Cardiac muscle cell (in vitro differentiated cells and primary cell): Measurements from ENCODE around the gene BEAN1. TPM values are rescaled to one million over a fixed set of nuclear protein-coding genes. Genes with fewer than 3 reads are reported as not detected.

Source experiments
- DNase-seq, 2 donors: peaks; one replicate each; pipeline versions ENCODE4 v3.0.0 to v3.0.0-alpha.2; 2010 to 2017; ENCODE audit warnings: low read depth in 1 of 2, low spot score in 1 of 2
- H3K27ac ChIP-seq: fragments of 200-600 bp; sonication (generic); 2 replicates; pipeline ENCODE4 v1.5.1; 2016
- H3K27me3 ChIP-seq: fragments of 200-600 bp; sonication (generic); 2 replicates; pipeline ENCODE4 v1.6.0; 2016; ENCODE audit warnings: control low read depth
- H3K36me3 ChIP-seq: fragments of 200-600 bp; sonication (generic); 2 replicates; pipeline ENCODE4 v1.5.1; 2016; ENCODE audit warnings: control low read depth
- H3K4me1 ChIP-seq: fragments of 200-600 bp; sonication (generic); 2 replicates; pipeline ENCODE4 v1.8.1; 2017; ENCODE audit warnings: low read depth, mild to moderate bottlenecking, mixed run types
- H3K4me3 ChIP-seq: fragments of 200-600 bp; sonication (generic); 2 replicates; pipeline ENCODE4 v1.5.1; 2016; ENCODE audit warnings: mild to moderate bottlenecking
- H3K9me3 ChIP-seq: fragments of 200-600 bp; sonication (generic); 2 replicates; pipeline ENCODE4 v1.5.1; 2017; ENCODE audit warnings: low read depth, mild to moderate bottlenecking, control low read depth
- polyA plus RNA-seq: library from polyadenylated mRNA; unstranded; fragments of >200 nt; fragmentation: Nextera tagmentation; extraction: Ambion mirVana; gene quantifications from 2 replicates; pipeline ENCODE4 v1.2.1, GENCODE V29; 2016
- total RNA-seq: library from RNA; depleted of rRNA; stranded (reverse); fragments of >200 nt; gene quantifications from 2 replicates; pipeline ENCODE4 v1.2.3, GENCODE V29; 2016
- TF ChIP-seq, protein P1 (sequence below): IDR thresholded peaks from 2 replicates; pipeline ENCODE4 v1.5.1; 2012; ENCODE audit warnings: low read depth, mild to moderate bottlenecking, low read length

Gene BEAN1
- total and polyA plus RNA-seq, 2 experiments from 2014 or later: 1.2 to 2.9 TPM

DNA sequence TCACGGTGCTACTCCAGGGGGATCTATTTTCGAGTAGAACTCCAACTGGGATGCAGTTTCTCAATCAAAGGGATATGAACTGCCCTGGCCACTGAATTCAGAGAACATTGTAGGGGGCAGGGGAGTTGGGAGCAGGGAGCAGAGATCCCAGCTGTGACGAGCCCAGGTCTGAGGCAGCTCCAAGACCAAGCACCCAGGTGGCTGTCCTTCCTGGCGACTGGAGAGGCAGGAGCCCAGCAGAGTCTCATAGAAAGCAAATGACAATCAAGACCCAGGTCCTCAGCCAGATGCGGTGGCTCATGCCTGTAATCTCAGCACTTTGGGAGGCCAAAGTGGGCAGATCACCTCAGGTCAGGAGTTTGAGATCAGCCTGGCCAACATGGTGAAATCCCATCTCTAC lies 62.7 kb downstream of the BEAN1 start:
- H3K9me3 ChIP-seq: no peaks in the 10 kb centered on the region
- no peaks in the 10 kb centered on the region for H3K36me3 ChIP-seq
- TF ChIP-seq, protein P1, sequence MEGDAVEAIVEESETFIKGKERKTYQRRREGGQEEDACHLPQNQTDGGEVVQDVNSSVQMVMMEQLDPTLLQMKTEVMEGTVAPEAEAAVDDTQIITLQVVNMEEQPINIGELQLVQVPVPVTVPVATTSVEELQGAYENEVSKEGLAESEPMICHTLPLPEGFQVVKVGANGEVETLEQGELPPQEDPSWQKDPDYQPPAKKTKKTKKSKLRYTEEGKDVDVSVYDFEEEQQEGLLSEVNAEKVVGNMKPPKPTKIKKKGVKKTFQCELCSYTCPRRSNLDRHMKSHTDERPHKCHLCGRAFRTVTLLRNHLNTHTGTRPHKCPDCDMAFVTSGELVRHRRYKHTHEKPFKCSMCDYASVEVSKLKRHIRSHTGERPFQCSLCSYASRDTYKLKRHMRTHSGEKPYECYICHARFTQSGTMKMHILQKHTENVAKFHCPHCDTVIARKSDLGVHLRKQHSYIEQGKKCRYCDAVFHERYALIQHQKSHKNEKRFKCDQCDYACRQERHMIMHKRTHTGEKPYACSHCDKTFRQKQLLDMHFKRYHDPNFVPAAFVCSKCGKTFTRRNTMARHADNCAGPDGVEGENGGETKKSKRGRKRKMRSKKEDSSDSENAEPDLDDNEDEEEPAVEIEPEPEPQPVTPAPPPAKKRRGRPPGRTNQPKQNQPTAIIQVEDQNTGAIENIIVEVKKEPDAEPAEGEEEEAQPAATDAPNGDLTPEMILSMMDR: no peak
- no peak overlapping the region for H3K27ac ChIP-seq
- H3K27me3 ChIP-seq: no peaks in the 10 kb centered on the region
- no peak overlapping the region for H3K4me3 ChIP-seq
- no peaks in the 10 kb centered on the region for H3K4me1 ChIP-seq
- DNase-seq: no peak

- Histone ChIP-seq H3K4me3 (no peak overlapping the region), H3K36me3 (no peaks in the 10 kb centered on the region), H3K9me3 (no peaks in the 10 kb centered on the region), H3K27me3 (no peaks in the 10 kb centered on the region), H3K27ac (no peak overlapping the region), H3K4me1 (no peaks in the 10 kb centered on the region)
- TF ChIP-seq, protein P1: no peak
- DNase-seq: no peak
Observed at GRCh38 chr16:66490774-66491715, 64.0 kb downstream of the BEAN1 start.

- H3K4me3 ChIP-seq: no peak overlapping the region
- TF ChIP-seq, protein P1: no peak
- H3K36me3 ChIP-seq: no peaks in the 10 kb centered on the region
- H3K9me3 ChIP-seq: no peaks in the 10 kb centered on the region
- no peaks in the 10 kb centered on the region for H3K27me3 ChIP-seq
- no peaks in the 10 kb centered on the region for H3K4me1 ChIP-seq
- no peak overlapping the region for H3K27ac ChIP-seq
- no peak for DNase-seq
Observed at GRCh38 chr16:66491716-66492064, 64.6 kb downstream of the BEAN1 start.

- H3K27me3 ChIP-seq: no peaks in the 10 kb centered on the region
- no peaks in the 10 kb centered on the region for H3K9me3 ChIP-seq
- no peak overlapping the region for H3K27ac ChIP-seq
- H3K36me3 ChIP-seq: no peaks in the 10 kb centered on the region
- TF ChIP-seq, protein P1: no peak
- no peaks in the 10 kb centered on the region for H3K4me1 ChIP-seq
- H3K4me3 ChIP-seq: no peak overlapping the region
- DNase-seq: no peak
Observed at GRCh38 chr16:66493490-66494401, 66.7 kb downstream of the BEAN1 start.

GRCh38 chr16:66494916-66495315 lies 67.8 kb downstream of the BEAN1 start:
- no peak for DNase-seq
- no peak overlapping the region for H3K27ac ChIP-seq
- TF ChIP-seq, protein P1: no peak
- H3K4me3 ChIP-seq: no peak overlapping the region
- no peaks in the 10 kb centered on the region for H3K4me1 ChIP-seq
- no peaks in the 10 kb centered on the region for H3K36me3 ChIP-seq
- H3K9me3 ChIP-seq: no peaks in the 10 kb centered on the region
- no peaks in the 10 kb centered on the region for H3K27me3 ChIP-seq
